Activated T-cell treated with anti-CD3 and anti-CD28 coated beads for 4 hours (primary cell): Measurements from ENCODE around the gene ZNHIT6.
"Not testable (repeated sequence)": the region's sequence is repeated elsewhere in the genome, so short reads cannot be mapped to it uniquely, and the experiment has no call there.

Source experiments
- DNase-seq: peaks from one replicate; pipeline ENCODE4 v3.0.0-alpha.2; 2020

The ZNHIT6 gene

DNA sequence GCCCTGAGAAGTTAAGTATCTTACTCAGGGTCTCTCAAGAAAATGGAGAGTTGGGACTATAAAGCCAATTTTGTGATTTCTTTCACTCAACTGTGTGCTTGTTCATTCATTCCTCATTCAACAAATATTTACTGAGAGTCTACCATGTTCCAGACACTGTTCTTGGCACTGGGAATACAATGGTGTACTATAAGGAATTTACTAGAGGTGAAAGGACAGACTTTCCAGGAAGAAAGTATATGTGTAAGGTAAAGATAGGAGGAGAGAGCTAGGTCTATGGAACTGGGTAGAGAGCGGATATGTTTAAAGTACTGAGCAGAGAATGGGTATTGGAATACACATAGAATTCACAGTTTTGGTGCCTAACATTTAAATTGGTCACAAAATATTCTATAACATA lies 42.3 kb downstream of the ZNHIT6 start:
- DNase-seq = no peak

DNA sequence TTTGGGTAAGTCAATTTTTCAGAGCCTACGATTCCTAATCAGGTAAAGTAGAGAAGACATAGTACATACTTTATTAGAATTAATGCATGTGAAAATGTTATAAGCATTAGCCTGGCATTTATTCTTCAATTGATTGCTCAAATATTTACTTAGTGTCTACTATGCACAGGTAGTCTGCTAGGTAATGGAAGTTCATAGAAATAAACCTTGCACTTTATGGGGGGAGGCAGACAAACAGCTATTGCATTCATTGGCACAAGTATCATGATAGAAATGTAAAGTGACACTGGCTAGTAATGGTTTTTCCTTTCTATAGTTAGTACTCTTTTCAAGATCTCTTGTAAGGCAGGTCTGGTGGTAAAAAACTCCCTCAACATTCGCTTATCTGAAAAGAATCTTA lies 44.9 kb downstream of the ZNHIT6 start:
- DNase-seq = no peak

GRCh38 chr1:85661767-85662166 lies 46.5 kb downstream of the ZNHIT6 start:
- DNase-seq = no peak

- no peak for DNase-seq
Measured at GRCh38 chr1:85660541-85660940, 47.7 kb downstream of the ZNHIT6 start.

DNA sequence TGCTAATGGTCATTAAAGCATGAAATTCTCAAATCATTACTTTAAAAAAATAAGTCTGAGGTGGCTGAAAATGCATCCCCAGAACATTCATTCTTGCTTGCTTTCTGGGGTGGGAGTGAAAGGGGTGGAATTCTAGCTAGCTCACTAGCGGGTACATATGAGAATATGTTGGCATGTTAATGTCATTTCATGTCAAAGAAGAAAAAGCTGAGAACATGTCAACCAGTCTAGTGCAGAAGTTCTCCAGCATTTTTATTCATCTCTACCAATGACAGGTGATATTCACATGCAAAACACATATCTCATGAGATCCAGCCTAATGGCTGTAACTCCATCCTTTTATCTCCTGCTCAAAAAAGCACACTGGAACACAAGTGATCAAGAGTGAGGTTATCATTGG lies 49.1 kb downstream of the ZNHIT6 start:
- no peak for DNase-seq

GRCh38 chr1:85656948-85657347 lies 51.3 kb downstream of the ZNHIT6 start:
- no peak for DNase-seq

- DNase-seq = no peak
Measured at GRCh38 chr1:85656256-85656655, 52.0 kb downstream of the ZNHIT6 start.

DNA sequence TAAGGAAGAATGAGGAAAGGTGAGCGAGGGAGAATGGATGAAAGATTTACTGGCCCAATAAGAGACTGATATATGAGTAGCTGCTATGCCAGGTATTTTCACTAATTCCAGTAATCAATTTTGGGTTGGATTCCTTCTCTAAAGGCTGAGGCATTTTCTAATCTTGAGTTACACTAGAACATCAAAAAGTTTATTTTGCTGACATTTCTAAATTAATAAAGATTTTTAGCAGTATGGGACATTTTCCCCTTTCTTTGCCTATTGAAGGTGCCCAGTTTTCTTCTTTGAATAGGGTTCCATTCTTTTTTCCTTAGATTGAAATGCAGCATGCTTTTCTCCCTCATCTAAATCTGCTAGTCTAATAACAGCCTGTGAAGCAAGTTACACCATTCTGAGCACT lies 52.9 kb downstream of the ZNHIT6 start:
- no peak for DNase-seq

DNA sequence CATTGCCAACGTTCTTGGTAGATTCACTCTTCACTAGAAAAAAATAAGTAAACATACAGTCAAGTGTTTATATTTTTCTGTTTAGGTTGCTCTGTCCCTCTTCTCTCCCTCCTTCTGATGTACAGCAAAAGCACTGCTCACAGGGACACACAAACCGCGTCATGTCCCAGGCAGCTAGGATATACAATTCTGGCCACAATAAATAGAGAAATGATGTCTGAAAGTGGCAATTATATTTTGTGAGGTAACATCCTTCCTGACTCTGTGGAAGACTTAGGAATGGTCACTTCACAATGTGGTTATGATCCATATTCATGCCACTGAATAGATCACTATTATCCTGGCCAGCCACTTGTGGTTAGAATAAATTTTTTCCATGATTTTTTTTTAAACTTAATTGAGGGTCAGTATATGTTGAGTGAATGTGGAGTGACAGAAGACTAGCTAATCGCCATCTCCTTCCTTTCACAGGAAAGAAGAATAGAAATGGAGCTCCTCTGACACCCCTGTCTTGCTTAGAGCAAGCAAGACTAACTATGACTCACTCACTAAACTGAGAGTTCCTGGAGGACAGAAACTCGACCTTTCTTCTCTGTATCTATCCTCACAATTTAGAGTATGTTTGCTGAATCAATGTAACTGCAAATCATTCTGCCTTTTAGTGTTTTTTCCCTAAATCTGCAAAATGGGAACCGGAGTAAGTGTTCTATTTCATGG lies 54.0 kb downstream of the ZNHIT6 start:
- DNase-seq = no peak

- no peak for DNase-seq
Measured at GRCh38 chr1:85652327-85652726, 55.9 kb downstream of the ZNHIT6 start.

GRCh38 chr1:85650645-85651044 lies 57.6 kb downstream of the ZNHIT6 start:
- DNase-seq = no peak

DNA sequence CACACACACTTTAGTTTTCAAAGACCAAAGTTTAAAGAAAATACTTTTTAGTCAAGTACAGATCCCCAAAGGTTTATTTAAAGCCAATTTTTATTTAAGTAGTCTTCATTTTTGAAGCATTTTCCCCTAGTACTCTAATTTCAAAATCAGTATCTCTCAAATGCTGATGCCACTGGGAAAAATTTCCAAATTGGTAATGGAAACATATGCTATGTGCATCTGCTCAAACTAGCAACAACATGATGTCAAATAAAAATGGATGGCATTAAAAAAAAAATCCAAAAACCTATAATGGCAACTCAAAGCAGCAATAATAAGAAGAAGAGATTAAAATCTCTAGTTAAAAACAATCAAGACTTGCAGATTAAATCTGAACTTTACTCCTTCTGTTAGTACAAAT lies 58.6 kb downstream of the ZNHIT6 start:
- no peak for DNase-seq

DNA sequence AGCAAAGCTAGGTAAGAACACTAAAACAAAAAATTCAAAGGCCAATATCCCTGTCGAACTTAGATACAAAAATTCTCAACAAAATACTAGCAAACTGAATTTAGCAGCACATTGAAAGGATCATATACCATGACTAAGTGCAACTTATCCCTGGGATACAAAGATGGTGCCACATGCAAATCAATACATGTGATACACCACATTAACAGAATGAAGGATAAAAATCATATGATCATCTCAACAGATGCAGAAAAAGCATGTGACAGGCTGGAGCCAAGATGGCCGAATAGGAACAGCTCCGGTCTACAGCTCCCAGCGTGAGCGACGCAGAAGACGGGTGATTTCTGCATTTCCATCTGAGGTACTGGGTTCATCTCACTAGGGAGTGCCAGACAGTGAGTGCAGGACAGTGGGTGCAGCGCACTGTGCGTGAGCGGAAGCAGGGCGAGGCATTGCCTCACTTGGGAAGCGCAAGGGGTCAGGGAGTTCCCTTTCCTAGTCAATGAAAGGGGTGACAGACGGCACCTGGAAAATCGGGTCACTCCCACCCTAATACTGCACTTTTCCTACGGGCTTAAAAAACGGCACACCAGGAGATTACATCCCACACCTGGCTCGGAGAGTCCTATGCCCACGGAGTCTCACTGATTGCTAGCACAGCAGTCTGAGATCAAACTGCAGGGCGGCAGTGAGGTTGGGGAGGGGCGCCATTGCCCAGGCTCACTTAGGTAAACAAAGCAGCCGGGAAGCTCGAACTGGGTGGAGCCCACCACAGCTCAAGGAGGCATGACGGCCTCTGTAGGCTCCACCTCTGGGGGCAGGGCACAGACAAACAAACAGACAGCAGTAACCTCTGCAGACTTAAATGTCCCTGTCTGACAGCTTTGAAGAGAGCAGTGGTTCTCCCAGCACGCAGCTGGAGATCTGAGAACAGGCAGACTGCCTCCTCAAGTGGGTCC lies 66.4 kb downstream of the ZNHIT6 start:
- DNase-seq = not testable (repeated sequence)

DNA sequence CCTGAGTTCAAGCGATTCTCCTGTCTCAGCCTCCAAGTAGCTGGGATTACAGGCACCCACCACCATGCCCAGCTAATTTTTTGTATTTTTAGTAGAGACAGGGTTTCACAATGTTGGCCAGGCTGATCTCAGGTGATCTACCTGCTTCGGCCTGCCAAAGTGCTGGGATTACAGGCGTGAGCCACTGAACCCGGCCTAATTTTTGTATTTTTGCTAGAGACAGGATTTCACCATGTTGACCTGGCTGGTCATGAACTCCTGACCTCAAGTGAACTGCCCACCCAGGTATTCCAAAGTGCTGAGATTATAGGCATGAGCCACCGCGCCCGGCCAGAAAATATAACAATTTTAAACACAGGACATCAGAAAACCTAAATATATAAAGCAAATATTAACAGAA lies 68.3 kb downstream of the ZNHIT6 start:
- not testable (repeated sequence) for DNase-seq

GRCh38 chr1:85638412-85638811 lies 69.8 kb downstream of the ZNHIT6 start:
- no peak for DNase-seq

DNA sequence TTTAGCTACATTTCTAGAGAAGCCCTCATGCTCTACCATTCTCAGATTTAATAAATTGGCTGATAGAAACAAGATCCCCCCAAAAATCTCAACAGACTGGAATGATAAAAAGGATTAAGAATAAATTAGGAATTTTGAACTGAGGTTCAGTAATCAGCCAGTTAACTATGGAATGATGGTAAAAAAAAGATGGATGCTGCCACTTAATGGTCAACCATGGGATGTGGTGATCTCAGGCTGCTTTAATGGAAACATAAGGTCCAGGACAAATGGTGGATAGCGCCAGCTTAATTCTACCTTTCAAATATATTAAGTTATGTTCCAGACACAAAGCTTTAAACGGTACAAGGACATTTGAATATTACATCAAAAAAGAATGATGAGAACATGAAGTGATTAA lies 77.7 kb downstream of the ZNHIT6 start:
- no peak for DNase-seq

DNA sequence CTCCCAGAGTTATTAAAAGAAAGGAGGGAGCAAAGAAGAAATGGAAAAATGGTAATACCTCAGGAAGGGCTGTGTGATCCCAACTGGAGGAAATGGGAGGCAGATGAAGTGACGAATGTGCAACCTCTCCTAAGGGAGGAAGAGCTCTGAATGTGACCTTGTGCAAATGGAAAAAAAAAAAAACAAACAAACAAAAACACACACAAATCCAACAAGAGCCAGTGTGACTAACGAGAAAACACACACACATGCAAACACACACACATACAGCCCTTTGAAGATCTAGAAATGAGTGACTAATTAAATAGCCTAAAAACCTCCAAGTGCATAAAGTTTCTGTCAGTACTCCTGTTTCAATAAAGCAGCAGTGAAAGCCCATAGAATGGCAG lies 78.7 kb downstream of the ZNHIT6 start:
- DNase-seq = no peak

- DNase-seq = no peak
Measured at GRCh38 chr1:85628791-85629531, 79.3 kb downstream of the ZNHIT6 start.

DNA sequence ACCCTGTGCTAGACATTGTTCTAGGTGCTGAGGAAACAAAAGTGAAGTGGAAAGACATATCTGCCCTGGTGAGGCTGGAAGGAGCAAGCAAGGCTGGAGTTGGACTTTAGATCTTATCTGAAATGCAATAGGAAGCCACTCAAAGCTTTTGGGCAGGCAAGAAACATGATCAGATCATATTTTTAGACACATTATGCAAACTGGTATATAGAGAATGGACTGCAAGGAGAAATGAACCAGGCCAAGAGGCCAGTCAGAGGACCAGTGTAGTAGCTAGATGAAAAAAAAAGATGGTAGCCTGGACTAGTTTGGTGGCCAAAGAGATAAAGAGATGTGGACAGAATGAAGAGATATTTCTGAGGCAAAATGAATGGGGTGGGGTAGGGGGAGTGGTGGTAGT lies 81.4 kb downstream of the ZNHIT6 start:
- no peak for DNase-seq

DNA sequence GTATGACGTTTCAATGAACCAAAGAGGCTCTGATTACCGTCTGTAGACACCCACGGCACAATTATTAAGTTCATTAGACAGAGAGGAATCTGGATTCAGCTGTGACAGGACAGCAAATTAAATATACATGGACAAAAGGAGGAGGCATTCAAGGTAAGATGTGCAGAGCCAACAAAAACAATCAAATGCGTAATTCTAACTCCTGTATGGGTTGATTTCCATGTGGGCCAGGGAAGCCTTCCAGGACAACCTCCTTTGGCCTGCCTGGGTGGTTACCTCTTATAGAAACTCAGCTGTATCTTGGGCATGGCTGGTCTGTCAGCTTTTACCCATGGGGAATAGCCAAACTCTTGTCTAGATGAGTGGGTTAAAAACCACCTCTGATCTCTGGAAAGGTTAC lies 83.9 kb downstream of the ZNHIT6 start:
- DNase-seq = no peak

GRCh38 chr1:85623061-85623471 lies 85.2 kb downstream of the ZNHIT6 start:
- DNase-seq = no peak

DNA sequence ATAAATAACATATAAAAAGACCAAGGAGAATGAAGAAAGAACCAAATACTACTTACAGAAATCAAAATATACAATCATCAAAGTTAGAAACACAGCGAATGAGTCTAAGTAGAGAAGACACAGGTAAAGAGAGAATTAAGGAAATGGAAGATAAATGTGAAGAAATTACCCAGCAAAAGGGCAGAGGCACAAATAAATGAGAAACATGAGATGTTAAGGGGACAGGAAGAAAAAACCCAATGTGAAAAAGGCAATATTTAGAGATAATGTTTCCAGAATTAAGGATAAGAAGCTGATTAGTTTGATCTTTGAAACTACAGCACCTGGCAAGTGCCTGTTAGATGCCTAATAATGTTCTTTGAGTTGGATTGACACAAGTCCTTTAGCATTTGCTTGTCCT lies 86.8 kb downstream of the ZNHIT6 start:
- DNase-seq = no peak

GRCh38 chr1:85617633-85618100 lies 90.6 kb downstream of the ZNHIT6 start:
- DNase-seq = no peak
